Measurements from ENCODE around the gene RAC3. TPM values are rescaled to one million over a fixed set of nuclear protein-coding genes. Genes with fewer than 3 reads are reported as not detected.

The RAC3 gene
- total RNA-seq, 2 donors from 2014 or later = 0.93 to 2.6 TPM

GRCh38 chr17:82016875-82017459 lies 14.5 kb upstream of the RAC3 start:
- peaks cover 11% of the 10 kb centered on the region for H3K36me3 ChIP-seq
- H3K4me3 ChIP-seq = no peak overlapping the region
- H3K4me1 ChIP-seq = peaks cover 0 to 30% of the 10 kb centered on the region in 2 donors
- H3K27ac ChIP-seq = no peak overlapping the region
- no peak for TF ChIP-seq CTCF (IDR thresholded peaks at IDR 0.05)
- H3K9me3 ChIP-seq = no peaks in the 10 kb centered on the region
- no peak for DNase-seq (ENCODE audit: low spot score)
- H3K27me3 ChIP-seq = no peaks in the 10 kb centered on the region

GRCh38 chr17:82017612-82018151 lies 13.8 kb upstream of the RAC3 start:
- Histone ChIP-seq H3K27ac (no peak overlapping the region), H3K27me3 (no peaks in the 10 kb centered on the region), H3K4me1 (peaks cover 0 to 32% of the 10 kb centered on the region in 2 donors), H3K36me3 (peaks cover 11% of the 10 kb centered on the region), H3K4me3 (no peak overlapping the region), H3K9me3 (no peaks in the 10 kb centered on the region)
- no peak for DNase-seq (ENCODE audit: low spot score)
- no peak for TF ChIP-seq CTCF (IDR thresholded peaks at IDR 0.05)

GRCh38 chr17:82018152-82018988 lies 13.1 kb upstream of the RAC3 start:
- Histone ChIP-seq H3K4me1 (peaks cover 0 to 28% of the 10 kb centered on the region in 2 donors), H3K4me3 (no peak overlapping the region), H3K36me3 (peaks cover 11% of the 10 kb centered on the region), H3K27me3 (no peaks in the 10 kb centered on the region), H3K27ac (no peak overlapping the region), H3K9me3 (no peaks in the 10 kb centered on the region)
- DNase-seq (ENCODE audit: low spot score) = no peak
- no peak for TF ChIP-seq CTCF (IDR thresholded peaks at IDR 0.05)

GRCh38 chr17:82018989-82019689 lies 12.3 kb upstream of the RAC3 start:
- H3K4me1 ChIP-seq = peaks cover 0 to 27% of the 10 kb centered on the region in 2 donors
- DNase-seq (ENCODE audit: low spot score) = no peak
- H3K4me3 ChIP-seq = no peak overlapping the region
- TF ChIP-seq CTCF (IDR thresholded peaks at IDR 0.05) = no peak
- no peaks in the 10 kb centered on the region for H3K9me3 ChIP-seq
- peaks cover 11% of the 10 kb centered on the region for H3K36me3 ChIP-seq
- H3K27ac ChIP-seq = no peak overlapping the region
- no peaks in the 10 kb centered on the region for H3K27me3 ChIP-seq

- no peaks in the 10 kb centered on the region for H3K27me3 ChIP-seq
- peak; percentile 45 to 72 for TF ChIP-seq CTCF (IDR thresholded peaks at IDR 0.05)
- H3K9me3 ChIP-seq = no peaks in the 10 kb centered on the region
- H3K36me3 ChIP-seq = peaks cover 11% of the 10 kb centered on the region
- no peak overlapping the region for H3K27ac ChIP-seq
- H3K4me1 ChIP-seq = peaks cover 0 to 28% of the 10 kb centered on the region in 2 donors
- no peak for DNase-seq (ENCODE audit: low spot score)
- H3K4me3 ChIP-seq = no peak overlapping the region
These were observed 11.5 kb upstream of the RAC3 start for GRCh38 chr17:82019690-82020571.

Data from right atrium auricular region (tissue), 2 donors.